ENCODE data around the gene HHAT.

HHAT gene

GRCh38 chr1:210496063-210496462 is 167.4 kb downstream of the HHAT start:
- Histone ChIP-seq H3K9me3 (ENCODE audit: control insufficient read depth, low read length) (no peaks in the 10 kb centered on the region), H3K4me1 (no peaks in the 10 kb centered on the region), H3K27ac (no peak overlapping the region), H3K4me2 (ENCODE audit: low read length) (no peak overlapping the region), H3K27me3 (ENCODE audit: control insufficient read depth, insufficient read depth, low read length) (no peaks in the 10 kb centered on the region), H2AFZ (no peak overlapping the region), H3K4me3 (ENCODE audit: low read depth, low read length) (no peak overlapping the region), H3K36me3 (ENCODE audit: control insufficient read depth, insufficient read depth, low read length) (no peaks in the 10 kb centered on the region), H3K9ac (no peak overlapping the region), H3K79me2 (no peaks in the 10 kb centered on the region)
- TF ChIP-seq, protein P1, sequence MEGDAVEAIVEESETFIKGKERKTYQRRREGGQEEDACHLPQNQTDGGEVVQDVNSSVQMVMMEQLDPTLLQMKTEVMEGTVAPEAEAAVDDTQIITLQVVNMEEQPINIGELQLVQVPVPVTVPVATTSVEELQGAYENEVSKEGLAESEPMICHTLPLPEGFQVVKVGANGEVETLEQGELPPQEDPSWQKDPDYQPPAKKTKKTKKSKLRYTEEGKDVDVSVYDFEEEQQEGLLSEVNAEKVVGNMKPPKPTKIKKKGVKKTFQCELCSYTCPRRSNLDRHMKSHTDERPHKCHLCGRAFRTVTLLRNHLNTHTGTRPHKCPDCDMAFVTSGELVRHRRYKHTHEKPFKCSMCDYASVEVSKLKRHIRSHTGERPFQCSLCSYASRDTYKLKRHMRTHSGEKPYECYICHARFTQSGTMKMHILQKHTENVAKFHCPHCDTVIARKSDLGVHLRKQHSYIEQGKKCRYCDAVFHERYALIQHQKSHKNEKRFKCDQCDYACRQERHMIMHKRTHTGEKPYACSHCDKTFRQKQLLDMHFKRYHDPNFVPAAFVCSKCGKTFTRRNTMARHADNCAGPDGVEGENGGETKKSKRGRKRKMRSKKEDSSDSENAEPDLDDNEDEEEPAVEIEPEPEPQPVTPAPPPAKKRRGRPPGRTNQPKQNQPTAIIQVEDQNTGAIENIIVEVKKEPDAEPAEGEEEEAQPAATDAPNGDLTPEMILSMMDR (IDR thresholded peaks at IDR 0.05): no peak

- no peaks in the 10 kb centered on the region for H3K4me1 ChIP-seq
- no peak overlapping the region for H2AFZ ChIP-seq
- no peak overlapping the region for H3K4me2 ChIP-seq (ENCODE audit: low read length)
- no peaks in the 10 kb centered on the region for H3K79me2 ChIP-seq
- TF ChIP-seq, protein P1 (IDR thresholded peaks at IDR 0.05): no peak
- no peak overlapping the region for H3K4me3 ChIP-seq (ENCODE audit: low read depth, low read length)
- H3K27me3 ChIP-seq (ENCODE audit: control insufficient read depth, insufficient read depth, low read length): no peaks in the 10 kb centered on the region
- H3K9ac ChIP-seq: no peak overlapping the region
- H3K27ac ChIP-seq: no peak overlapping the region
- H3K9me3 ChIP-seq (ENCODE audit: control insufficient read depth, low read length): no peaks in the 10 kb centered on the region
- no peaks in the 10 kb centered on the region for H3K36me3 ChIP-seq (ENCODE audit: control insufficient read depth, insufficient read depth, low read length)
These were observed 171.3 kb downstream of the HHAT start for GRCh38 chr1:210499956-210500355.

GRCh38 chr1:210500831-210501230 is 172.1 kb downstream of the HHAT start:
- no peak overlapping the region for H3K4me2 ChIP-seq (ENCODE audit: low read length)
- H3K9me3 ChIP-seq (ENCODE audit: control insufficient read depth, low read length): no peaks in the 10 kb centered on the region
- no peak overlapping the region for H2AFZ ChIP-seq
- no peak overlapping the region for H3K9ac ChIP-seq
- H3K79me2 ChIP-seq: no peaks in the 10 kb centered on the region
- H3K36me3 ChIP-seq (ENCODE audit: control insufficient read depth, insufficient read depth, low read length): no peaks in the 10 kb centered on the region
- no peaks in the 10 kb centered on the region for H3K27me3 ChIP-seq (ENCODE audit: control insufficient read depth, insufficient read depth, low read length)
- H3K4me1 ChIP-seq: no peaks in the 10 kb centered on the region
- TF ChIP-seq, protein P1 (IDR thresholded peaks at IDR 0.05): no peak
- H3K27ac ChIP-seq: no peak overlapping the region
- no peak overlapping the region for H3K4me3 ChIP-seq (ENCODE audit: low read depth, low read length)

- Histone ChIP-seq H3K36me3 (ENCODE audit: control insufficient read depth, insufficient read depth, low read length) (no peaks in the 10 kb centered on the region), H3K27ac (no peak overlapping the region), H3K4me3 (ENCODE audit: low read depth, low read length) (no peak overlapping the region), H3K4me1 (no peaks in the 10 kb centered on the region), H3K27me3 (ENCODE audit: control insufficient read depth, insufficient read depth, low read length) (no peaks in the 10 kb centered on the region), H3K9me3 (ENCODE audit: control insufficient read depth, low read length) (no peaks in the 10 kb centered on the region), H3K4me2 (ENCODE audit: low read length) (no peak overlapping the region), H3K79me2 (no peaks in the 10 kb centered on the region), H3K9ac (no peak overlapping the region), H2AFZ (no peak overlapping the region)
- TF ChIP-seq, protein P1 (IDR thresholded peaks at IDR 0.05): no peak
These were observed 175.6 kb downstream of the HHAT start for GRCh38 chr1:210504286-210504685.

- Histone ChIP-seq H3K4me3 (ENCODE audit: low read depth, low read length) (no peak overlapping the region), H2AFZ (no peak overlapping the region)
These were observed 177.1 kb downstream of the HHAT start for GRCh38 chr1:210505601-210506496.

More at GRCh38 chr1:210505601-210506496, 177.1 kb downstream of the HHAT start:
- H3K4me1 ChIP-seq: no peaks in the 10 kb centered on the region
- H3K9me3 ChIP-seq (ENCODE audit: control insufficient read depth, low read length): no peaks in the 10 kb centered on the region
- H3K27ac ChIP-seq: no peak overlapping the region
- no peak overlapping the region for H3K9ac ChIP-seq
- no peaks in the 10 kb centered on the region for H3K79me2 ChIP-seq
- H3K27me3 ChIP-seq (ENCODE audit: control insufficient read depth, insufficient read depth, low read length): no peaks in the 10 kb centered on the region
- TF ChIP-seq, protein P1 (IDR thresholded peaks at IDR 0.05): no peak
- H3K36me3 ChIP-seq (ENCODE audit: control insufficient read depth, insufficient read depth, low read length): no peaks in the 10 kb centered on the region
- no peak overlapping the region for H3K4me2 ChIP-seq (ENCODE audit: low read length)
